Measurements from ENCODE around the gene CYTH4.
"Not testable (repeated sequence)": the region's sequence is repeated elsewhere in the genome, so short reads cannot be mapped to it uniquely, and the experiment has no call there.

The CYTH4 gene

DNA sequence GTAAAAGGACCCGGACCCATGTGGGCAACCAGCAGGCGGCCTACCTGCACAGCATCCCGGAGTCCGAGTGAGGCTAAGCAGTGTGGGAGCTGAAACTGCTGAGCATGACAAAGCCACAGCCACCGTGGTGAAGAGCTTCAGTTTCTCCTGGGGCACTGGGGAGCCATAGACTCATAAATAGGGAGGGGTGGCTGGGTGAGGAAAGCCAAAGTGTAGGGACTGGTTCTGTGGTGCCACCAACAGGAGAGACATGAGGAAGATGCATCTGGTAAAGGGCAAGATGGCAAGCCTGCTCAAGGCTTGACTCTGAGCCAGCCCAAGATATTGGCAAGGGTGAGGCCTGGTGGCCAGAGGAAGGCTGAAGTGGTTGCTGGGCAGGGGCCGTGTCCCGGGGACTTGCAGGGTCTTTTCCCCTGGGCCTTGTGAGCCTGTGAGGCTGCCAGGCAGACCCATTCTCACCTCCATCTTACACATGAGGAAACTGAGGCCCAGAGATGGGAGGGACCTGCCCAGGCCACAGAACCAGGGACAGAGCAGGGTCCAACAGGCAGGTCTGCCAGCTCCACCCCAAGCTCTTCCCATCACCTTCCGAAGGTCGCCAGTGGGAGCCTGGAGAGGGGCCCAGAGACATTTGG lies 30.4 kb downstream of the CYTH4 start:
- DNase-seq = no peak

DNA sequence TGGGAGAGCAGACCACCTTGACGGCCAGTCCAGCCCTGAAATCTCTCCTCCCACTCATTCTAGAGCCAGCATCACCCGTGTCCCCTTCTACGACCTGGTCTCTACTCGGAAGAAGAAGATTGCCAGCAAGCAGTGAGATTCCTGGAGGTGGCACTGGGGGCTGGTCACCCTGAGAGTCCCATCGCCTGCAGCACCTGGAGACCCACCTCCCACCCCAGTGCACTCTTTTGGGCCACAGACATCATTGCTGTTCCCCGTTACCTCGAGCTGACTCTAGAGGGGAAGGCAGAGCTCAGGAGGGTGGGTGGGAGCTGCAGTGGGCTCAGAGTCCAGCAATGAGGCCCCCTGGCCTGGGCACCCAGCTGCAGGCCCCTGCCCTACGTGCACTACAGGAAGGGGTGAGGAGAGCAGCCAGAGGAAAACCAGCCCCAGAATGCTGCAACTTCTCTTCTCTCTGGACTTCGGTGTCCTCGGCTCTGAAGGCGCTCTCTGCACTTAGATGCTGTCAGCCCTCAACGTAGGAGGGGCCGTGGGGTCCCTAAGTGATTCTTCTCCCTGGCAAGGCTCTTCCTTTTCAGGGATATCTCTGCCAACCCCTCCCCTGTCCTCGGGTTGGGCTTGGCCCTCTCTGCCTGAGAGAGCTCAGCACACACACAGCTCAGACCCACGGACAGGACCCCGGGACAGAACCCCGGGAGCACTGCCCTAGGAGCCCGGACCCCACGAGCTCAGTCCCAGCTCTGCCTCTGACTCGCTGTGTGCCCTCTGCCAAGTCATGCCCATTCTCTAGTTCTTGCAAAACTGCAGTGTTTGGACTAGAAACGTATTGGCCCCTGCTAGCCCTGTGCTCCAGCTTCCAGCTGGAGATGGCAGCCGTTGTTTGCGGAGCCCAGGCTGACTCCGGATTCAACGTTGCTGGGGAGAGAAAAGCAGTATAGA lies 31.3 kb downstream of the CYTH4 start:
- no peak for DNase-seq

GRCh38 chr22:37314315-37315074 lies 32.2 kb downstream of the CYTH4 start:
- DNase-seq = no peak

DNA sequence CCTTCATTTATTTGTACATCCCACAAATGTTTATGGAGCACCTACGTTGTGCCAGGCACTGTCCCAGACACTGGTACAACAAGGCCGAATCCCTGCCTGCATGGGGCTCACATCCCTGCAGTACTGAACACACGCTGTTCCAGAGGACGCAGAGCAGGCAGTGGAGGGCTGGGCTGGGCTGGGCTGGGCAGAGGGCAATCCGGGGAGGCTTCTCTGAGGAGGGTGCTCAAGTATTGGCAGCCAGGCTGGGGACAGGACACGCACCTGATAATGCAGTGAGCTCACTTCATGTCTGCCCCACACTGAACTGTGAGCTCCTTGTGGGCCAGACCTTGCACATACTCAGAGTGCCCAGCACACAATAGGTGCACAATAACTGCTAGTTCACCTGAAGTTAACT lies 34.1 kb downstream of the CYTH4 start:
- no peak for DNase-seq

DNA sequence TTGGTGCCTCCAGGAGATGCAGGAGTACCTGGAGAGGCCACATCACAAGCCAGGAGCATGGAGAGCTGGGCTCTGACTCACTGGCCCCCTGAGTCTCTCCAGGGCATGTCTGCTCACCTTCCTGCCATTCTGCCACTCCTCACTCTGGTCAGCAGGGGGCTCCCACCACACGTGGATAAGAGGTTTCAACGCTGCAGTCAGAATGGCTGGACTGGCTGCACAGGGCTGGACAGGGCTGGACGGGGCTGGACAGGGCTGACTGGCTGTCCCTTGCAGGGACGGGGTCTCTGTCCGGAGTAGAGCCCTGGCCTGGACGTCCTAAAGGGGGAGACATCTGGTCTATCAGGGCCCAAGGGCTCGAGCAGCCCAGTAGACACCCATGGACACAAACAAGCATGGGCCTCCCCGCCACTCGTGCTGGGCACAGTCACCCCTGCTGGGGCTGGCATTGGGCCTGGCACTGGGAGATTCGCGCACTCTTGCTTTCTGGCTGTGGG lies 34.6 kb downstream of the CYTH4 start:
- DNase-seq = peak; percentile 43

DNA sequence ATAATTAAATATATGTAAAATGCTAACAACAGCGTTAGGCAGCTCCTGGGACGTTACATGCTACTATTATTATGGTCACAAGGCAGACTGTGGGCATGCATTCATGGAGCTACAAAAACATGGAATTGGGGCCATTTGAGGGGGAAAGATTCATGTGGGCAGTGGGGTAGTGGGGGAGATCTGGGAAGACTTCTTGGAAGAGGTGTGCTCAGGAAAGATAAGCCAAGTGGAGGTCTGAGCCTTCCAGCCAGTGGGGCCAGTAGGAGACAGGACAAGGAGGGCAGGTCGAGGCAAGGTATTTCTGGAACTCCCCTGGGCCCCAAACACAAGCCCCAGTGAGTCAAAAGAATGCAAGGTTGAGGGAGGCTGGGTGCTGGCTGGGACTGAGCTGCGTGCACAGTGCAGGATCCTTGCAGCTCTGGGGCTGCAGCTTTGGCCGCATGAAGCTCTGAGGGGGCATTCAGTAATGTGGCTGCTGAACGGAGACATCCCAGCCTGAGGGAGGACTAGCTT lies 35.4 kb downstream of the CYTH4 start:
- no peak for DNase-seq

GRCh38 chr22:37318364-37319109 lies 36.2 kb downstream of the CYTH4 start:
- no peak for DNase-seq

DNA sequence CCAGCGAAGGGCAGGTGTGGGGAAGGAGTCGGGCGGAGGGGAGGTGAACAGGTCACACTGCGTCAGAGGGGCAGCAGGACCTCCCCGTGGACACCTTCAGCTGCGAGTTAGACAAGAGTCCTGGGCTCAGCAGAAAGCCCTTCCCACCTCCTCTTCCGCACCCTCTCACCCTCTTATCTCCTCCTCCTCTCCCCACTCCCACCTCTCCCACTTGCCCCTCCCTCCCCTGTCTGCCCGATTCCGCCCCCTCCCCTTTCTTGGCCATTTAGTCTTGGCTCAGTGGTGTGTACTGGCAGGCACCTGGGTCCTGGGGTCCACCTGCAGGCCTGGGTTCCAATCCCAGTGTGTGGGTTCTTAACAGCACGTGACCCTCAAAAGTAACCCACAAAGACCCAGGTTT lies 37.2 kb downstream of the CYTH4 start:
- DNase-seq = no peak

GRCh38 chr22:37320726-37321677 lies 38.7 kb downstream of the CYTH4 start:
- no peak for DNase-seq

- DNase-seq = no peak
Measured at GRCh38 chr22:37324340-37325038, 42.2 kb downstream of the CYTH4 start.

- no peak for DNase-seq
Measured at GRCh38 chr22:37325039-37325395, 42.7 kb downstream of the CYTH4 start.

DNA sequence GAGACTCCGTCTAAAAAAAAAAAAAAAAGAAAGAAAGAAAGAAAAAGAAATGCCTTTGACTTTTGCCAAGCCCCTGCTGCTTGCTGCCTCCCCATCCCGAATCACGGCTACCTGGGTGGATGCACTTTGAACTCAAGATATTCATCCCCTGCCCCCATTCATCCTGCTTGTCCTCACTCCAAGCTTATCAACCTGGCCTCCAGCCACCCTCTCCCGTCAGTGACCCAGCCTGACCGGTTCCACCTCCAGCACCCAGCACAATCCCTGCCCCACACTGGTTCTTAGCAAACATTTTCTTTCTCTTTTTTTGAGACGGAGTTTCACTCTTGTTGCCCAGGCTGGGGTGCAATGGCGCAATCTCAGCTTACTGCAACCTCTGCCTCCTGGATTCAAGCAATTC lies 44.4 kb downstream of the CYTH4 start:
- DNase-seq = no peak

GRCh38 chr22:37328017-37328416 lies 45.7 kb downstream of the CYTH4 start:
- no peak for DNase-seq

- not testable (repeated sequence) for DNase-seq
Measured at GRCh38 chr22:37328538-37329237, 46.4 kb downstream of the CYTH4 start.

- DNase-seq = no peak
Measured at GRCh38 chr22:37329238-37330140, 47.2 kb downstream of the CYTH4 start.

DNA sequence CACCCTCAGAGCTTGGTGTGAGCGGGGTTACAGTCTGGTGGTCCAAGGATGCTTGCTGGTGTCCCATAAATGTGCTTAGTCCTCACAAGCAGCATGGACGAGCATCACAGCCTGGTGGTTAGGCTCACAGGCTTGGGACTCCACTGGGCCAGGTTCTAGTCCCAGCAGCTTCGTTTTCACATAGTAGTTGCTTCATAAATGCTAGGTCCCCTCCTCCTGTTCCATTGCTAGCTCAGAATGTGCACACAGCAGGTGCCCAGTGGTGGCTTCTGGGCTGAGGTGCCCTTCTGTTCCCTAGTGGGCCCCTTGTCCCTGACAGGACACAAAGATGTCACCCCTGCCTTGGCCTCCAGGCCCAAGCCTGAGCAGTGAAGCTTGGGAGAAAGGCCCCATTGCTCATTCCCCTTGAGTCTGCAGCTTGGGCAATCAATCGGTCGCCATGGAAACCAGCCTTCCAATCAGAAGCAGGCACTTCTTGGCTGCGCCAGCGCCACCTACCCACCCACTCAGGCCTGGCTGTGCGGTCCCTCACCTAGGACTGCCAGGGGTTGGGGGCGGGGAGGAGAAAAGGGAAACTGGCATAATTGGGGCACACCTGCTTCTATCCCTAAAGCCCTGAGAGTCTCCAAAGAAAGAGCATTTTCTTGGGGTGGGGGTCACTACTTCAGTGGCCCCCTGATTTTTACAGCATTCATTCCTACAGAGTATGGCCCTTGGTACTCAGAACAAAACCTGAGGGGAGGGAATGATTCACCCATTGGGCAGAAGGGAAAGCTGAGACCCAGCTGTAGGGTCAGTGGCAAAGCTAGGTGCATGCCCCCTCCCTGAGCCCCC lies 48.1 kb downstream of the CYTH4 start:
- peak; percentile 67 for DNase-seq

- no peak for DNase-seq
Measured at GRCh38 chr22:37331034-37331428, 48.7 kb downstream of the CYTH4 start.
